ENCODE measurements around the gene MUC2.

GRCh38 chr11:1081601-1082311 lies 7.1 kb downstream of the MUC2 start:
- no peak for TF ChIP-seq CTCF (conservative IDR thresholded peaks at IDR 0.05; ENCODE audit: low read length)
- no peak for TF ChIP-seq EZH2phosphoT487 (IDR thresholded peaks at IDR 0.05; ENCODE audit: borderline replicate concordance)
